Kidney epithelial cell (primary cell): ENCODE measurements around the gene CYP2A7. TPM values are rescaled to one million over a fixed set of nuclear protein-coding genes. Genes with fewer than 3 reads are reported as not detected.
"Not testable (repeated sequence)": the region's sequence is repeated elsewhere in the genome, so short reads cannot be mapped to it uniquely, and the experiment has no call there.

Experiments
- DNase-seq: peaks from one replicate; pipeline ENCODE4 v3.0.0-alpha.2; 2010; ENCODE audit warnings: low read depth
- H3K27me3 ChIP-seq: 2 replicates; pipeline ENCODE4 v1.6.0; 2011; ENCODE audit warnings: low read length; ENCODE audit not compliant: control insufficient read depth, insufficient read depth
- H3K36me3 ChIP-seq: 2 replicates; pipeline ENCODE4 v1.5.1; 2011; ENCODE audit warnings: low read length; ENCODE audit not compliant: control insufficient read depth, insufficient read depth
- H3K4me3 ChIP-seq: 2 replicates; pipeline ENCODE4 v1.5.1; 2011; ENCODE audit warnings: low read depth, mild to moderate bottlenecking, control low read depth, low read length
- total RNA-seq: library from RNA; depleted of rRNA; stranded (reverse); fragments of >200 nt; gene quantifications from 2 replicates; pipeline ENCODE4 v1.2.3, GENCODE V29; 2015
- TF ChIP-seq, protein P1 (sequence below): IDR thresholded peaks from 2 replicates; pipeline ENCODE4 v1.5.1; 2011; ENCODE audit warnings: mild to moderate bottlenecking, moderate library complexity, low read length, control low read depth, inconsistent platforms; ENCODE audit not compliant: insufficient read depth, poor library complexity, severe bottlenecking

The CYP2A7 gene
- total RNA-seq, 1 donor from 2014 or later: not detected

DNA sequence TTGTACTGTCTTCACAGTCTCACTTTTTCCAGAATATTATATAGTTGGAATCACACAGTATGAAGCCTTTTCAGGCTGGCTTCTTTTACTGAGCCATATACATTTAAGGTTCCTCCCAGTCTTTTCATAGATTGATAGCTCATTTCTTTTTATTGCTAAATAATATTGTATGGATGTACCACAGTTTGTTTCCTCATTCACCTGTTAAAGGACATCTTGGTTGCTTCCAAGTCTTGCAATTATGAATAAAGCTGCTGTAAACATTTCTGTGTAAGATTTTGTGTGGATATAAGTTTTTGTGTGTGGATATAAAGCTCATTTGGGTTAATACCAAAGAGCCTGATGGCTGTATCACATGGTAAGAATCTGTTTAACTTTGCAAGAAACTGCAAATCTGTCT, 24.5 kb upstream of the CYP2A7 start:
- DNase-seq: no peak
- no peaks in the 10 kb centered on the region for H3K36me3 ChIP-seq
- no peak overlapping the region for H3K4me3 ChIP-seq
- H3K27me3 ChIP-seq: no peaks in the 10 kb centered on the region
- TF ChIP-seq, protein P1, sequence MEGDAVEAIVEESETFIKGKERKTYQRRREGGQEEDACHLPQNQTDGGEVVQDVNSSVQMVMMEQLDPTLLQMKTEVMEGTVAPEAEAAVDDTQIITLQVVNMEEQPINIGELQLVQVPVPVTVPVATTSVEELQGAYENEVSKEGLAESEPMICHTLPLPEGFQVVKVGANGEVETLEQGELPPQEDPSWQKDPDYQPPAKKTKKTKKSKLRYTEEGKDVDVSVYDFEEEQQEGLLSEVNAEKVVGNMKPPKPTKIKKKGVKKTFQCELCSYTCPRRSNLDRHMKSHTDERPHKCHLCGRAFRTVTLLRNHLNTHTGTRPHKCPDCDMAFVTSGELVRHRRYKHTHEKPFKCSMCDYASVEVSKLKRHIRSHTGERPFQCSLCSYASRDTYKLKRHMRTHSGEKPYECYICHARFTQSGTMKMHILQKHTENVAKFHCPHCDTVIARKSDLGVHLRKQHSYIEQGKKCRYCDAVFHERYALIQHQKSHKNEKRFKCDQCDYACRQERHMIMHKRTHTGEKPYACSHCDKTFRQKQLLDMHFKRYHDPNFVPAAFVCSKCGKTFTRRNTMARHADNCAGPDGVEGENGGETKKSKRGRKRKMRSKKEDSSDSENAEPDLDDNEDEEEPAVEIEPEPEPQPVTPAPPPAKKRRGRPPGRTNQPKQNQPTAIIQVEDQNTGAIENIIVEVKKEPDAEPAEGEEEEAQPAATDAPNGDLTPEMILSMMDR: no peak

DNA sequence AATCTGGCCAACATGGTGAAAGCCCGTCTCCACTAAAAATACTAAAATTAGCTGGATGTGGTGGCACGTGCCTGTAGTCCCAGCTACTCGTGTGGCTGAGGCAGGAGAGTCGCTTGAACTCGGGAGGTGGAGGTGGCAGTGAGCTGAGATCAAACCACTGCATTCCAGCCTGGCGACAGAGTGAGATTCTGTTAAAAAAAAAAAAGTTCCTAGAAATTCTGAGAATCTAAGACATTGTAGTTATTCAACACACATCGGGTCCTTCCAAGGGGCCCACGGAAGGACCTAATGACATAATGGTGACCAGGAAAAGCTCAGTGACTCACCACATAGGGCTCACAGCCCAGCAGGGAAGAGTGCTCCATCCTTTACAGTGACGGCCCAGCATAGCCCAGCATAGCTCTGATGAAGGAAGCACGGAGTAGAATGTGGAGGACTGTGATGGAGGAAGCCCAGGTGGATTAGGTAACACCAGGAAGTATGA, 22.7 kb upstream of the CYP2A7 start:
- DNase-seq, H3K36me3 ChIP-seq, H3K4me3 ChIP-seq, H3K27me3 ChIP-seq: not testable (repeated sequence)

DNA sequence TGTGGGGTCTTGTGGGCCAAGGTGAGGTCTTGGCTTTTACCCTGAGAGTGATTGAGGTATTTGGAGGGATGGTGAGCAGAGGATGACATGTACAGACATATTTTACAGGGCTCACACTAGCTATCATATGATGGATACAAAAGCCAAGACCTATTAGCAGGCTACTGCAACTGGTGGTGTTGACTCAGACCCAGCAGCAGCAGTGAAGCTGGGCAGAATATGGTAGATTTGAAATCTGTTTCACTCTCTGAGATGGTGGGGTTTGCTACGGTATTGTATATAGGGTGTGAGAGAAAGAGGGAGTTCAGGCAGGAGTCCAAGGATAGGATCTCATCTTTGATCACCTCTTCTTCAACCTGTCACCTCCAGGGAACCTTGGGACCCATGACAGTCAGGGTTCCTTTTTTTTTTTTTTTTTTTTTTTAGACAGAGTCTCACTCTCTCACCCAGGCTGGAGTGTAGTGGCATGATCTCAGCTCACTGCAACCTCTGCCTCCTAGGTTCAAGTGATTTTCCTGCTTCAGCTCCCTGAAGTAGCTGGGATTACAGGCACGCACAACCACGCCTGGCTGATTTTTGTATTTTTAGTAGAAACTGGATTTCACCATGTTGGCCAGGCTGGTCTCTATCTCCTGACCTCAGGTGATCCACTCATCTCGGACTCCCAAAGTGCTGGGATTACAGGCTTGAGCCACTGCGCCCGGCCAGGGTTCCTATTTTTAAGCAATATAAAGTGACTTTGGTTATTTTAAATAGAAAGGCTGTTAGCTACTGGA, 20.1 kb upstream of the CYP2A7 start:
- not testable (repeated sequence) for H3K4me3 ChIP-seq, DNase-seq, H3K27me3 ChIP-seq, H3K36me3 ChIP-seq

DNA sequence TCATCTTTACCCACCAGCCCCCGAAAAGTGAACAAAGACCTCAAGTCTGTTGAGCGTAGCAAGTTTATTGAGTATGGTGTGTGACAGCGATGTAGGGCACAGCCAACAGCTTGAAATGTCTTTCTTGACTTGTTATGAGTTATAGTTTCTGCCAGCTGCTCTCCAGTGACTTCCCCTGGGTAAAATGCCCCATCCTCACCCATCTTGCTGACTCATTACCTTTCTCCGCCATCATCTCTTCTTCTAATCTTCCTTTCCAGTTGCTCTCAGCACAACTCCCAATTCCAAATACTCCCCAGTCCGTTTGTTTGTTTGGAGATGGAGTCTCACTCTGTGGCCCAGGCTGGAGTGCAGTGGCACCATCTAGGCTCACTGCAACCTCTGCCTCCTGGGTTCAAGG, 18.5 kb upstream of the CYP2A7 start:
- not testable (repeated sequence) for DNase-seq, H3K27me3 ChIP-seq, H3K4me3 ChIP-seq, H3K36me3 ChIP-seq

DNA sequence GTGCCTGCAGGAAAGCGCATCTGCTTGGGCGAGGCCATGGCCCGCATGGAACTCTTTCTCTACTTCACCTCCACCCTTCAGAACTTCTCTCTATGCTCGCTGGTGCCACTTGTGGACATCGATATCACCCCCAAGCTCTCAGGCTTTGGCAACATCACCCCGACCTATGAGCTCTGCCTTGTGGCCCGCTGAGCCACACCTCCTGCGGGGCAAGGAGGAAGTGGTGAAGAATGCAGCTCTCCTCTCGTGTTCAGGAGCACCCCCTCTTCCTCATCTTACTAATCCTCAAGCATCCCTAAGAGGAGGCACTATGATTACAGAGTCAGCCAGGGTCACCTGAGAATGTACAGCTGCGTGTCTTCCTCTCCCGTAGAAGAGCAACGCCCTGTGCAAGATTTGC, 17.9 kb upstream of the CYP2A7 start:
- H3K27me3 ChIP-seq, DNase-seq, H3K36me3 ChIP-seq, H3K4me3 ChIP-seq: not testable (repeated sequence)

DNA sequence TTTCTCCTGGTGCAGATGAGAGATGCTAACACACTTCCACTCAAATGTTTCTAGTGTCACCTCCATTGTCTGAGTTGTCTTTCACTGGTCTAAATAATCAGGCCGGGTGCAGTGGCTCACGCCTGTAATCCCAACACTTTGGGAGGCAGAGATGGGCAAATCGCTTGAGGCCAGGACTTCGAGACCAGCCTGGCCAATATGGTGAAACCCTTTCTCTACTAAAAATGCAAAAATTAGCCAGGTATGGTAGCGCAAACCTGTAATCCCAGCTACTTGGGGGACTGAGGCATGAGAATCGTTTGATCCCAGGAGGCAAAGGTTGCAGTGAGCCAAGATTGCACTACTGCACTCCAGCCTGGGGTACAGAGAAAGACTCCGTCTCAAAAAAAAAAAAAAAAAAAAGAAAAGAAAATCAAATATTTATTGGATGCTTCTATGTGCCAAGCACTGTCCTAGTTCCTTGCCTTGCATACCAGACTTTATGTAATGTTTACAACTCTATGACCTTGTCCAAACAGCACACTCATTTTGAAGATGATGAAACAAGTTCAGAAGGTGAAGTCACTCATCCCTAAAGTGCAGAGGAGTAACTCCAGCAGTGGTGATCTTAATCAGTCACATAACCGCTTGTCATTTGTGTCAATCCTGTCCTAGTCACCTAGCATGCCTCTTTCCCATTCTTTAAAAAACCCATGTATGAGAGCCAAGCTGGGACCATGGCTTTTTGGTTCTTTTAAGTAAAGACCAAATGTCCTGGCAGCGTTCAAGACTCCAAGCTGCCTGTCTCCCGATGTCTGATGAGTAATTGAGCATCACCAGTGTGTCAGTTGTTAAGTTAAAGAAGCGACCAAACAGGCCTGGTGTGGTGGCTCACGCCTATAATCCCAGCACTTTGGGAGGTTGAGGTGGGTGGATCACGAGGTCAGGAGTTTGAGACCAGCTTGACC, 15.1 kb upstream of the CYP2A7 start:
- H3K36me3 ChIP-seq, DNase-seq, H3K27me3 ChIP-seq, H3K4me3 ChIP-seq: not testable (repeated sequence)

DNA sequence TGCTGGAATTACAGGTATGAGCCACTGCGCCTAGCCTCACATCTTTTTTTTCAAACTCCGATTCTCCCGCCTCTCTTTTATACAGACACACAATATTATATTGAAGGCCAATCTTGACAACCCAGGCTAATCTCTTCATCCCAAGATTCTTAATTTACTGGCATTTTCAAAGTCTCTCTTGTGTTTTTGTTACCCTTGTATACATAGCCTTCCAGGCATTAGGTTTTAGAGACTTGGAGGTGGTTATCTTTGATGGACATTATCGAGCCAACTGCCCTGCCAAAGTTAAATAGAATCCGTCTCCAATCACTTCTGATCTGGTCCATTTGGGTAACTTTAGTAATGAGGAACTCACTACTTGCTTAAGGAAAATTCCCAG, 14.4 kb upstream of the CYP2A7 start:
- DNase-seq: no peak
- no peak overlapping the region for H3K4me3 ChIP-seq
- no peaks in the 10 kb centered on the region for H3K36me3 ChIP-seq
- TF ChIP-seq, protein P1: no peak
- no peaks in the 10 kb centered on the region for H3K27me3 ChIP-seq

DNA sequence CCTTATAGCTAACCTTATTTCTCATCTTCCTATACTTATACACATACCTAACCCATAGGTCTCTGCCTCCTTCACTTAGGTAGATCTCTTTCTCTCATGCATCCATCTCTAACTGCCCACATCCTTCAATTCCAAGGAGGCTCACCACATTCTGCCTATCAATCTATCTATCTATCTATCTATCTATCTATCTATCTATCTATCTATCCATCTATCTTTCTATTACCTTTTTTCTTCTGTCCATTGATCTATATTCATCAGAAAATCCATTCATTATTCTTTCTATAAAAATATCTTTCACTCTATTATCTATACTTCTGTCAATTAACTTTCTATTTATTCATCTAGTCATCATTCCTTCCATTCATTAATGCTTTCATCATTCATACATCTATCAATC, 11.1 kb upstream of the CYP2A7 start:
- no peaks in the 10 kb centered on the region for H3K36me3 ChIP-seq
- TF ChIP-seq, protein P1: no peak
- no peaks in the 10 kb centered on the region for H3K27me3 ChIP-seq
- no peak for DNase-seq
- H3K4me3 ChIP-seq: no peak overlapping the region
